DND-41 (cell line): ENCODE results near the gene MINK1.

Source experiments
- EZH2 ChIP-seq: IDR thresholded peaks from 3 replicates; pipeline ENCODE4 v1.6.1; 2012; ENCODE audit warnings: borderline replicate concordance, low read depth, mild to moderate bottlenecking, moderate library complexity, low read length, inconsistent platforms; ENCODE audit not compliant: severe bottlenecking
- TF ChIP-seq, protein P1 (sequence below): IDR thresholded peaks from 2 replicates; pipeline ENCODE4 v1.5.1; 2012; ENCODE audit warnings: borderline replicate concordance, low read length, moderate library complexity, mild to moderate bottlenecking; ENCODE audit not compliant: poor library complexity, severe bottlenecking; ENCODE audit errors: extremely low read depth

DNA sequence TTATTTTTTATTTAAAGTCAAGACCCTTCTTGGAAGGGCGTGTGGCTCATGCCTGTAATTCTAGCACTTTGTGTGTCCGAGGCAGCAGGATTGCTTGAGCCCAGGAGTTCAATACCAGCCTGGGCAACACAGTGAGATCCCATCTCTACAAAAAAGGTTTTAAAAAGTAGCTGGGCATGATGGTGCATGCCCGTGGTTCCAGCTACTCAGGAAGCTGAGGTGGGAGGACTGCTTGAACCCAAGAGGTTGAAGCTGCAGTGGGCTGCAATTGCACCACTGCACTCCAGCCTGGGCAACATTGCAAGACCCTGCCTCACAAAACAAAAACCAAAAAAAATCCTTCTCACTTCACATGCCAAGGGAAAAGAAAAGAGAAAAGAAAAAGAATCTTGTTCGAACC lies 29.6 kb downstream of the MINK1 start:
- TF ChIP-seq, protein P1, sequence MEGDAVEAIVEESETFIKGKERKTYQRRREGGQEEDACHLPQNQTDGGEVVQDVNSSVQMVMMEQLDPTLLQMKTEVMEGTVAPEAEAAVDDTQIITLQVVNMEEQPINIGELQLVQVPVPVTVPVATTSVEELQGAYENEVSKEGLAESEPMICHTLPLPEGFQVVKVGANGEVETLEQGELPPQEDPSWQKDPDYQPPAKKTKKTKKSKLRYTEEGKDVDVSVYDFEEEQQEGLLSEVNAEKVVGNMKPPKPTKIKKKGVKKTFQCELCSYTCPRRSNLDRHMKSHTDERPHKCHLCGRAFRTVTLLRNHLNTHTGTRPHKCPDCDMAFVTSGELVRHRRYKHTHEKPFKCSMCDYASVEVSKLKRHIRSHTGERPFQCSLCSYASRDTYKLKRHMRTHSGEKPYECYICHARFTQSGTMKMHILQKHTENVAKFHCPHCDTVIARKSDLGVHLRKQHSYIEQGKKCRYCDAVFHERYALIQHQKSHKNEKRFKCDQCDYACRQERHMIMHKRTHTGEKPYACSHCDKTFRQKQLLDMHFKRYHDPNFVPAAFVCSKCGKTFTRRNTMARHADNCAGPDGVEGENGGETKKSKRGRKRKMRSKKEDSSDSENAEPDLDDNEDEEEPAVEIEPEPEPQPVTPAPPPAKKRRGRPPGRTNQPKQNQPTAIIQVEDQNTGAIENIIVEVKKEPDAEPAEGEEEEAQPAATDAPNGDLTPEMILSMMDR = no peak
- no peak for TF ChIP-seq EZH2
